ENCODE results near the gene KLHL29.

The KLHL29 gene

GRCh38 chr2:23617811-23618215 is 232.8 kb downstream of the KLHL29 start:
- no peak for TF ChIP-seq CTCF (IDR thresholded peaks at IDR 0.05)

- no peak for TF ChIP-seq CTCF (IDR thresholded peaks at IDR 0.05)
Measured at GRCh38 chr2:23618265-23618664, 233.3 kb downstream of the KLHL29 start.

- TF ChIP-seq CTCF (IDR thresholded peaks at IDR 0.05) = no peak
Measured at GRCh38 chr2:23618794-23619530, 234.0 kb downstream of the KLHL29 start.

GRCh38 chr2:23619941-23620340 is 235.0 kb downstream of the KLHL29 start:
- no peak for TF ChIP-seq CTCF (IDR thresholded peaks at IDR 0.05)

GRCh38 chr2:23620841-23621341 is 235.9 kb downstream of the KLHL29 start:
- no peak for TF ChIP-seq CTCF (IDR thresholded peaks at IDR 0.05)

- TF ChIP-seq CTCF (IDR thresholded peaks at IDR 0.05) = no peak
Measured at GRCh38 chr2:23621616-23622015, 236.6 kb downstream of the KLHL29 start.

GRCh38 chr2:23622466-23622865 is 237.5 kb downstream of the KLHL29 start:
- TF ChIP-seq CTCF (IDR thresholded peaks at IDR 0.05) = no peak

Data from LNCAP (cell line).